ENCODE data around the gene TMEM35B.
"Not testable (repeated sequence)": the region's sequence is repeated elsewhere in the genome, so short reads cannot be mapped to it uniquely, and the experiment has no call there.

TMEM35B gene

GRCh38 chr1:34975338-34975737, 9.8 kb downstream of the TMEM35B start:
- DNase-seq: no peak

GRCh38 chr1:34974626-34975025, 10.5 kb downstream of the TMEM35B start:
- no peak for DNase-seq

- no peak for DNase-seq
Measured at GRCh38 chr1:34973326-34973725, 11.8 kb downstream of the TMEM35B start.

DNA sequence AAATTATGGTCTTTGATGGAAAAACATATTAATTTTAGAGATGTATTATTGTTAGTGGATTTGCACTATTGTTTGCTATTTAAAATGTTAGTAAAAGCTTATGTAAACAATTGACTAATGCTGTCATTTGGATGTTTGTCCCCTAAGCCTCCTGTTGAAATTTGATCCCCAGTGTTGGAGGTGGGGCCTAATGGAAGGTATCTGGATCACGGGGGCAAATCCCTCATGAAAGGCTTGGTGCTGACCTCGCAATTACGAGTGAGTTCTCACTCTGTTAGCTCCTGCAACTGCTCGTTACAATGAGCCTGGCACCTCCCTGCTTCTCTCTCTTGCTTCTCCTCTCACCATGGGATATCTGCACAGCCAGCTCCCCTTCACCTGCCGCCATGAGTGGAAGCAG, 14.3 kb downstream of the TMEM35B start:
- no peak for DNase-seq

DNA sequence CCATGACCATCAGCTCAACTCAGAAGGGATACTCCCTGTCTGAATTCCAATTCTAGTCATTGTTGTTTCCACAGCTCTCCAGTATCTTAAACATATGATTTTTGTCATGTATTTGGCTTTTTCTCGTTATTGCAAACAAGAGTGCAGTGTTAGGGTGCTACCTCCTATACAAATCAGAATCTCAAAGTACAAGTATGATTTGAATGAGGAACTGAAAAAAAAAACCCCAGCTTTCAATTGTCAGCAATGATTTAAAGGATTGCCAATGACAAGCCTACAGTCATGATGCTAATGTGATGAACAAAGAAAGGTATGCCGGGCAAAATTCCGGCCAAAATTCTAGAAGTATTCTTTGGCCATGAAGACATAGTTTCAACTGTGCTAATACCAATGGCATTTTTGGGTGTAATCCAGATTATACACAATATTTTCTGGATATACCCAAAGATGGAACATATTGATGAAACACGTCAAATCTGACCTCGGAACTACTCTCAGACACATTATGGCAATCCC, 14.9 kb downstream of the TMEM35B start:
- no peak for DNase-seq

DNA sequence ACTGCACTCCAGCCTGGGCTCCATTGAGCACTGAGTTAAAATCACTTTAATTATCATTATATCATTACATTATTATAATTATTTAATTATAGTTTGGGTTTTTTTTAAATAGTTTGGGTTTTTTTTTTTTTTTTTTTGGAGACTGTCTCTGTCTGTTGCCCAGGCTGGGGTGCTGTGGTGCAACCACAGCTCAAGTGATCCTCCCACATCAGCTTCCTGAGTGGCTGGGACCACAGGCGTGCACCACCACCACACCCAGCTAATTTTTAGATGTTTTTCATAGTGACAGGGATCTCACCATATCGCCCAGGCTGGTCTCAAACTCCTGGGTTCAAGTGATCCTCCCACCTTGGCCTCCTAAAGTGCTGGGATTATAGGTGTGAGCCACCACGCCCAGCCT, 16.9 kb downstream of the TMEM35B start:
- DNase-seq: not testable (repeated sequence)

GRCh38 chr1:34967672-34968071, 17.5 kb downstream of the TMEM35B start:
- DNase-seq: not testable (repeated sequence)

GRCh38 chr1:34965597-34965996, 19.6 kb downstream of the TMEM35B start:
- no peak for DNase-seq

GRCh38 chr1:34950428-34950827, 34.7 kb downstream of the TMEM35B start:
- no peak for DNase-seq

GRCh38 chr1:34948739-34949138, 36.4 kb downstream of the TMEM35B start:
- not testable (repeated sequence) for DNase-seq

- DNase-seq: not testable (repeated sequence)
Measured at GRCh38 chr1:34947641-34948314, 37.4 kb downstream of the TMEM35B start.

- no peak for DNase-seq
Measured at GRCh38 chr1:34946211-34946610, 38.9 kb downstream of the TMEM35B start.

GRCh38 chr1:34941798-34942197, 43.3 kb downstream of the TMEM35B start:
- DNase-seq: not testable (repeated sequence)

Measured in stimulated activated CD4-positive, alpha-beta T cell treated with anti-CD3 and anti-CD28 coated beads, Interleukin-15, amount 100 ng/mL, for 24 hours (primary cell).